Prostate gland (tissue), 2 donors: ENCODE results near the gene CEPT1.

Experiments
- CTCF ChIP-seq, 4 experiments: fragments of 200-600 bp in 2 of 4; fragments of 450-650 bp in 2 of 4; sonication (generic) in 2 of 4; IDR thresholded peaks; 1 replicate in 3 of 4; 2 replicates in 1 of 4; pipeline ENCODE4 v1.5.1; 2016 to 2019; ENCODE audit warnings: antibody characterized with exemption in 4 of 4, mild to moderate bottlenecking in 2 of 4, moderate library complexity in 2 of 4
- POLR2A ChIP-seq: fragments of 450-650 bp; IDR thresholded peaks from one replicate; pipeline ENCODE4 v1.6.1; 2016; ENCODE audit warnings: antibody characterized with exemption, mild to moderate bottlenecking

GRCh38 chr1:111140680-111140967, 601 bp downstream of the CEPT1 start:
- TF ChIP-seq CTCF (IDR thresholded peaks at IDR 0.05) (no peak), POLR2A (no peak)
